Erythroblast (primary cell): ENCODE measurements around the gene SPATA18.

Experiments used
- GATA1 ChIP-seq: IDR thresholded peaks from 2 replicates; pipeline ENCODE4 v1.6.1; 2011; ENCODE audit warnings: low read depth, mild to moderate bottlenecking, control low read depth, low read length, moderate library complexity
- POLR2A ChIP-seq: IDR thresholded peaks from 2 replicates; pipeline ENCODE4 v1.6.1; 2011; ENCODE audit warnings: mild to moderate bottlenecking, low read length

- TF ChIP-seq POLR2A (no peak), GATA1 (no peak)
Observed at GRCh38 chr4:52081216-52081615, 30.1 kb downstream of the SPATA18 start.
